ENCODE measurements around the gene CREB5. TPM values are rescaled to one million over a fixed set of nuclear protein-coding genes. Genes with fewer than 3 reads are reported as not detected.
"Not testable (repeated sequence)": the region's sequence is repeated elsewhere in the genome, so short reads cannot be mapped to it uniquely, and the experiment has no call there.

Gene CREB5
- total RNA-seq, 1 donor from 2014 or later, result 52.2 TPM

DNA sequence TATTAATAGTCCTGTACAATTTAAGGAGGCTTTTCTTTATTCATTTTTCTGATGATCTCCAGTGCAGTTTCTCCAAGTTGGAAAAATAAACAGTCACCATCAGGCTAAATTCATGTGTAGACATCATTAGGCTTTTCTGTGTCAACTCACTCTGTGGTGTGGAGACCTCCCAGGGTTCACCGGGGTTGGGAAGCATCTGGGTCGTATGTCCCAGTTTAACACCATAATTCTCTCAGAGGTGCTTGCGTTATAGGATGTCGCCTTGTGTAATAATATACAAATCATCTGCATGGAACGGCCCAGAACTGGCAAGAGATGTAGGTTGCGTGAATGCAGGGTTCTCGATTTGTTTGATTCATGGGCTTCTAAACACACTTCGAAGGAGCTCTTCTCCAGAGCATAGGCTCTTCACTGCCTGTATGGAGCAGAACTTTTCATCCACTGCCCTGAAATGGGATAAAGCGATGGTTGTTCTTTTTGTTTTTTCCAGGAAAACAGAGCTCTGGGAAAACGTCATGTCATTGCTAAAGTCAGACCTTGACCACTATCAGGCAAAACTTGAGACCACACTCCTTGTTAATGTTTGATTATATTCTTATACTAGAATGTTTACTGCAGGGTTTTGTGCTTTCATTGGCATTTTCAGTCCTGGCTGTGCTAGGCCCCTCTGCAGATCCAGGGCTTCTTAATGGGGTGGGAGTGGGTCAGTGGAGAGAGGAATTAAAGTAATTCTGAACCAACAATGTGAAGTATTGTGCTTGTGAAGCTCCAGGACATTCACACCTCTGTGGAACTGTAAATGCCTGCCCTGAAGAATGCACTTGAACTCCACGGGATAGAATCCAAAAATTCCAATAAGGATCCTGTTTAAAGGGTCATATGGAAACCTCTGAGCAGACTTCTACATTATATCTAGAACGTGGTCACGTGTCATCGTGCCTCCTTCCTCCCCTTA, 373.0 kb downstream of the CREB5 start:
- no peaks in the 10 kb centered on the region for H3K27me3 ChIP-seq (ENCODE audit: control insufficient read depth in 3 of 3, insufficient read depth in 3 of 3, low read length in 3 of 3)
- H3K4me1 ChIP-seq (ENCODE audit: control insufficient read depth in 3 of 3, insufficient read depth in 3 of 3, low read length in 3 of 3), result peaks cover 0 to 4% (median 0%) of the 10 kb centered on the region in 3 donors
- no peak overlapping the region for H3K9ac ChIP-seq (ENCODE audit: low read depth in 1 of 3, low read length in 3 of 3)
- H3K27ac ChIP-seq (ENCODE audit: low read depth, low read length), result no peak overlapping the region
- no peak overlapping the region for H3K4me3 ChIP-seq (ENCODE audit: low read length in 3 of 3)
- no peaks in the 10 kb centered on the region for H3K36me3 ChIP-seq (ENCODE audit: control insufficient read depth in 3 of 3, insufficient read depth in 3 of 3, low read length in 3 of 3)
- no peaks in the 10 kb centered on the region for H3K9me3 ChIP-seq (ENCODE audit: control insufficient read depth in 3 of 3, low read length in 3 of 3)

DNA sequence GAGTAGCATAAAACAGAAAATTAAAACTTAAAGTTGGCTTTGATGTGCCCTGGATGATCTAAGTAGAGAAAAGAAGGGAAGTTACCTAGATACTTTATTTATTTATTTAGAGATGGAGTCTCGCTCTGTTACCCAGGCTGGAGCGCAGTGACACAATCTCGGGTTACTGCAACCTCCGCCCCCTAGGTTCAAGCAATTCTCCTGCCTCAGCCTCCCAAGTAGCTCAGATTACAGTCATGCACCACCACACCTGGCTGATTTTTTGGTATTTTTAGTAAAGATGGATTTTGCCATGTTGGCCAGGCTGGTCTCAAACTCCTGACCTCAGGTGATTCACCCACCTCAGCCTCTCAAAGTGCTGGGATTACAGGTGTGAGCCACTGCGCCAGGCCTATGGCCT, 373.8 kb downstream of the CREB5 start:
- not testable (repeated sequence) for H3K36me3 ChIP-seq (ENCODE audit: control insufficient read depth in 3 of 3, insufficient read depth in 3 of 3, low read length in 3 of 3); H3K9me3 ChIP-seq (ENCODE audit: control insufficient read depth in 3 of 3, low read length in 3 of 3); H3K4me3 ChIP-seq (ENCODE audit: low read length in 3 of 3); H3K27ac ChIP-seq (ENCODE audit: low read depth, low read length); H3K4me1 ChIP-seq (ENCODE audit: control insufficient read depth in 3 of 3, insufficient read depth in 3 of 3, low read length in 3 of 3); H3K27me3 ChIP-seq (ENCODE audit: control insufficient read depth in 3 of 3, insufficient read depth in 3 of 3, low read length in 3 of 3); H3K9ac ChIP-seq (ENCODE audit: low read depth in 1 of 3, low read length in 3 of 3)

DNA sequence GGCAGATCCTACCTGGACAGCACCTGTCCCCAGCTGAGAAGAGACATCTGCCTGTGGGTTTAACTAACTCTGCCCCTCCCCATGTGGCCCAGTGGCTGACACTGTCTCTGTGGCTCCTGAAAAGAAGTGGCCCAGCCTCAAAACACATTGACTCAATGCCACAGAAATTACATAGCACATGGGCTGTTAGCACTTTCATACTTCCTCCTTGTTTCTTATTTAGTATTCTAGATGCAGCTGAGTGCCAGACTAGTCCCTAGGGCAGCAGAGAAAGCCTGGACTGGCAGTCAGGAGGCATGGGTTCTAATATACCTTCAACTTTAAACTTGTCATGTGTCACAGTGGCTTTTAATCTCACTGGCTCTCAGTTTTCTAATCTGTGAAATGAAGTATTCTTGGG, 374.8 kb downstream of the CREB5 start:
- Histone ChIP-seq H3K4me1 (ENCODE audit: control insufficient read depth in 3 of 3, insufficient read depth in 3 of 3, low read length in 3 of 3) (peaks cover 0 to 4% (median 0%) of the 10 kb centered on the region in 3 donors), H3K27ac (ENCODE audit: low read depth, low read length) (no peak overlapping the region), H3K9ac (ENCODE audit: low read depth in 1 of 3, low read length in 3 of 3) (no peak overlapping the region), H3K9me3 (ENCODE audit: control insufficient read depth in 3 of 3, low read length in 3 of 3) (no peaks in the 10 kb centered on the region), H3K27me3 (ENCODE audit: control insufficient read depth in 3 of 3, insufficient read depth in 3 of 3, low read length in 3 of 3) (no peaks in the 10 kb centered on the region), H3K36me3 (ENCODE audit: control insufficient read depth in 3 of 3, insufficient read depth in 3 of 3, low read length in 3 of 3) (no peaks in the 10 kb centered on the region), H3K4me3 (ENCODE audit: low read length in 3 of 3) (no peak overlapping the region)

DNA sequence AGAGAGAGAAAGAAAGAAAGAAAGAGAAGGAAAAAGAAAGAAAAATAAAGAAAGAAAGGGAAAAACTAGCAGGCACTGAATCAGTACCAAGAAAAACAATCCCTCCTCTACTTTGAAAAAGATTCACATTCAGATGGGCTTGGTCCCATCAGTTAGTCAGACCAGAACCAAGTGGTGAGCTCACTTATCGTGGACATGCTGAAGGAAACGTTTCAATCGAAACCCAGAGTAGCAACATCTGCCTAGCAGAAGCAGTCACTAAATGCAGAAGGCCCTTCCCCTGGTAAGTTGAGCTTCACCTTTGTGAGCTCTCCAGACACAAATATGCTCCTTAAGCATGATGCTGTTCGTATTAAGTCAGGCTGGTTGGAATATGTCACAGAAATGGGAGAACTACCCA, 378.1 kb downstream of the CREB5 start:
- Histone ChIP-seq H3K4me1 (ENCODE audit: control insufficient read depth in 3 of 3, insufficient read depth in 3 of 3, low read length in 3 of 3) (no peaks in the 10 kb centered on the region), H3K9me3 (ENCODE audit: control insufficient read depth in 3 of 3, low read length in 3 of 3) (no peaks in the 10 kb centered on the region), H3K36me3 (ENCODE audit: control insufficient read depth in 3 of 3, insufficient read depth in 3 of 3, low read length in 3 of 3) (no peaks in the 10 kb centered on the region), H3K9ac (ENCODE audit: low read depth in 1 of 3, low read length in 3 of 3) (no peak overlapping the region), H3K4me3 (ENCODE audit: low read length in 3 of 3) (no peak overlapping the region), H3K27ac (ENCODE audit: low read depth, low read length) (no peak overlapping the region), H3K27me3 (ENCODE audit: control insufficient read depth in 3 of 3, insufficient read depth in 3 of 3, low read length in 3 of 3) (no peaks in the 10 kb centered on the region)

DNA sequence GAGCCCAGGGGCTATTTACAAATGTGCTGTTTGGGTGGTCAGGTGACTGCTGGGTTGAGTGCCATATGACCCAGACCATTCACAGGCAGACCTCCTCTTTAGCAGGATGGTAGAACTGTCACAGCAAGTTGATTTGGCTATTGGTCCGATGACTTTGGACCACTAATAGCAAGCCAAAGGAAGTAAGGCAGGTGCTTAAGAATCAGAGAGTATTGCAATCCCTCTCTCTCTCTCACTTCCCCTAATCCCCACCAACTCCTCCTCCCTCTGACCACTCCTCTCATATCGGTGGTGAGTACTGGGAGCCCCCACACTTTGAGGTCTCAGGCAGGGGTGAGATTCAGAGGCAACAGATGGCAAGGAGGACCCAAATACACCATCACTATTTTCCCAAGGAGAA, 380.5 kb downstream of the CREB5 start:
- H3K9me3 ChIP-seq (ENCODE audit: control insufficient read depth in 3 of 3, low read length in 3 of 3), result no peaks in the 10 kb centered on the region
- no peak overlapping the region for H3K27ac ChIP-seq (ENCODE audit: low read depth, low read length)

DNA sequence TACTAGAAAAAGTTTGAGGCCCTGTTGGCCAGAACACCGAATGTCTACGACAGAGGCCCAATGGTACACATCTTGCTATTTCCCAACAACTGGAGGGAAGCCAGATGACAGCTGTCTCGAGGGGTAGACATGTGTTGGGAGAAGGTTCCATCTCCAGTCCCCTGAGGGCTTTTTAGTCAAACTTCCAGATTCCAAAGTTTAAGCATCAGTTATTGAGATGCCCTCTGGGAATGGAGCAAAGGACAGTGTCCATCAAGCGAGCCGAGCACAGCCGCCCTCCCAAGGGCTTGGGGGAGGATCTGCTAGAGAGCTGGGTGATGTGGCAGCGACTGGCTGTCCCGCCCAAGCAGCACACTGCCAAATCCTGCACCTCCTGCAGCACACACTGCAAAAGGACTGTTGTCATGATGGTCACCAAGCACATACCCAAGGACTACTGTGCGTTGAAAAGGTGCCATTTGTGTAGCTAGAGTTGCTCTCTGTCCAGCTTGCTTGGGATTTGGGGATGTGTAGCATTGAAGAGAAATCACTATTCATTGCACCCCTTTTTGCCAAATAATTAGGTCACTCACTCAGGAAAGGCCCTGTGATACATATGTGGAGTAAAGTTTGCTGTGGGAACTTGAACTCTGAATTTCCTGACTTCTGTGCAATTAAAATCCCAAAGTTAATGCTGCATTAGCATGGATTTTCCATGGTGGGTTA, 381.2 kb downstream of the CREB5 start:
- Histone ChIP-seq H3K4me3 (ENCODE audit: low read length in 3 of 3) (no peak overlapping the region), H3K9me3 (ENCODE audit: control insufficient read depth in 3 of 3, low read length in 3 of 3) (no peaks in the 10 kb centered on the region), H3K4me1 (ENCODE audit: control insufficient read depth in 3 of 3, insufficient read depth in 3 of 3, low read length in 3 of 3) (no peaks in the 10 kb centered on the region), H3K36me3 (ENCODE audit: control insufficient read depth in 3 of 3, insufficient read depth in 3 of 3, low read length in 3 of 3) (no peaks in the 10 kb centered on the region), H3K9ac (ENCODE audit: low read depth in 1 of 3, low read length in 3 of 3) (no peak overlapping the region), H3K27me3 (ENCODE audit: control insufficient read depth in 3 of 3, insufficient read depth in 3 of 3, low read length in 3 of 3) (no peaks in the 10 kb centered on the region), H3K27ac (ENCODE audit: low read depth, low read length) (no peak overlapping the region)

More for the DNA sequence above, 380.5 kb downstream of the CREB5 start:
- H3K9ac ChIP-seq (ENCODE audit: low read depth in 1 of 3, low read length in 3 of 3), result no peak overlapping the region
- H3K4me3 ChIP-seq (ENCODE audit: low read length in 3 of 3), result no peak overlapping the region
- no peaks in the 10 kb centered on the region for H3K27me3 ChIP-seq (ENCODE audit: control insufficient read depth in 3 of 3, insufficient read depth in 3 of 3, low read length in 3 of 3)
- H3K36me3 ChIP-seq (ENCODE audit: control insufficient read depth in 3 of 3, insufficient read depth in 3 of 3, low read length in 3 of 3), result no peaks in the 10 kb centered on the region
- no peaks in the 10 kb centered on the region for H3K4me1 ChIP-seq (ENCODE audit: control insufficient read depth in 3 of 3, insufficient read depth in 3 of 3, low read length in 3 of 3)

DNA sequence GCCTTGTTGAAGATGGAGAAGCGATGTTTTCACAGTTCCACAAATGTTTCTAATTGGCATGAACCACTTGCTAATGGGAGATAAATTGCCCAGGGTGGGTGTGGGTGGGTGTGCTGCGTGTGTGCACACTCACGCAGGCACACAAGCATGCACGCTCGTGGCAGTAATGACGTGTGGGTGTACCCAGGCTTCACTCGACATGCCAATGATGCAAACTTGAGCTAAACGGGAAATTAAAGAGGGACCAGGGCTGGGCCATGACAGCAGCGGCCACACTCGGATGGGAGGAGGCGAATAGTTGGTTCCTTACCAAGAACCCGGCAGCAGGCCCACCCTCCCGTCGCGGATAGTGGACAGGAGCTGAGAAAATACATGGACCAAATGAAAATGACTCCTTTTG, 386.0 kb downstream of the CREB5 start:
- no peaks in the 10 kb centered on the region for H3K27me3 ChIP-seq (ENCODE audit: control insufficient read depth in 3 of 3, insufficient read depth in 3 of 3, low read length in 3 of 3)
- H3K4me1 ChIP-seq (ENCODE audit: control insufficient read depth in 3 of 3, insufficient read depth in 3 of 3, low read length in 3 of 3), result no peaks in the 10 kb centered on the region
- no peak overlapping the region for H3K27ac ChIP-seq (ENCODE audit: low read depth, low read length)
- no peak overlapping the region for H3K4me3 ChIP-seq (ENCODE audit: low read length in 3 of 3)
- no peaks in the 10 kb centered on the region for H3K9me3 ChIP-seq (ENCODE audit: control insufficient read depth in 3 of 3, low read length in 3 of 3)
- no peaks in the 10 kb centered on the region for H3K36me3 ChIP-seq (ENCODE audit: control insufficient read depth in 3 of 3, insufficient read depth in 3 of 3, low read length in 3 of 3)
- H3K9ac ChIP-seq (ENCODE audit: low read depth in 1 of 3, low read length in 3 of 3), result no peak overlapping the region

DNA sequence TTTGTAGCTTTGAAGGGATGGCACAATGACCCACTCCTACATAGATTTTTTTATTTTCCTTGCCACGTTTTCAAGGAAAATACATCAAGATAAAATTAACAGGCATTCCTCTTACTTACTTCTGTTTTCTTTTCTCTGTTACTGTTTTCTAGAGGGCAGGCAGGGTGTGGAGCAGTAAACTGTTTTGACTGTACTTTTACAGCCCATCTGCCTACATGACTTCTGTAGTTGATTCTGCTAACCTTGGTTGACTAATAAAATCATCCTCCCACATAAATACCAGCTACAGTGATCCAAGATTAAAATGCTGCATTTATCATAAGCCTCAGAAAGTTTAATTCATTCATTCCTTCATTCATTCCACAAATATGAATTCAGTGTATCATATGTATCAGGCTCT, 387.3 kb downstream of the CREB5 start:
- H3K9ac ChIP-seq (ENCODE audit: low read depth in 1 of 3, low read length in 3 of 3), result no peak overlapping the region
- no peak overlapping the region for H3K27ac ChIP-seq (ENCODE audit: low read depth, low read length)
- no peak overlapping the region for H3K4me3 ChIP-seq (ENCODE audit: low read length in 3 of 3)
- H3K36me3 ChIP-seq (ENCODE audit: control insufficient read depth in 3 of 3, insufficient read depth in 3 of 3, low read length in 3 of 3), result peaks cover 2 to 5% (median 5%) of the 10 kb centered on the region in 3 donors
- H3K9me3 ChIP-seq (ENCODE audit: control insufficient read depth in 3 of 3, low read length in 3 of 3), result no peaks in the 10 kb centered on the region
- no peaks in the 10 kb centered on the region for H3K4me1 ChIP-seq (ENCODE audit: control insufficient read depth in 3 of 3, insufficient read depth in 3 of 3, low read length in 3 of 3)
- H3K27me3 ChIP-seq (ENCODE audit: control insufficient read depth in 3 of 3, insufficient read depth in 3 of 3, low read length in 3 of 3), result no peaks in the 10 kb centered on the region

DNA sequence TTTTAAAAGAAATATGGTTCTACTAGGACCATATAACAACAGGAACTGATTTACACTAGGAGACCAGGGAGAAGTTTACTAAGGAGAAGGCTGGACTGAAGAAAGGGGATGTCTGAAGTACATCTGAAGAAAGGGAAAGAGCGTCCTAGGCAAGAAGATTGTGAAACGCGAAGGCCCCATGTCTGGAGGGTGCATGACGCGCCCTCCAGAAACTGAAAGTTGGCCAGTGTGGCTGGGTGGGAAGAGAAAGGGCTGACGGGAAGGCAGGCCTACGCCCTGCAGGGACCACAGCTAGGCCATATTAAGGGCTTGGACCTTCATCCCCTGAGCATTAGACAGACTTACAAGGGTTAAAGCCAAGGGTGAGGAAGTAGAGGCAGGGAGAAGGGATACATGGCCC, 387.8 kb downstream of the CREB5 start:
- no peak overlapping the region for H3K9ac ChIP-seq (ENCODE audit: low read depth in 1 of 3, low read length in 3 of 3)
- H3K4me3 ChIP-seq (ENCODE audit: low read length in 3 of 3), result no peak overlapping the region
- no peaks in the 10 kb centered on the region for H3K9me3 ChIP-seq (ENCODE audit: control insufficient read depth in 3 of 3, low read length in 3 of 3)
- peaks cover 2 to 5% (median 5%) of the 10 kb centered on the region in 3 donors for H3K36me3 ChIP-seq (ENCODE audit: control insufficient read depth in 3 of 3, insufficient read depth in 3 of 3, low read length in 3 of 3)
- H3K27ac ChIP-seq (ENCODE audit: low read depth, low read length), result no peak overlapping the region
- H3K4me1 ChIP-seq (ENCODE audit: control insufficient read depth in 3 of 3, insufficient read depth in 3 of 3, low read length in 3 of 3), result no peaks in the 10 kb centered on the region
- H3K27me3 ChIP-seq (ENCODE audit: control insufficient read depth in 3 of 3, insufficient read depth in 3 of 3, low read length in 3 of 3), result no peaks in the 10 kb centered on the region

DNA sequence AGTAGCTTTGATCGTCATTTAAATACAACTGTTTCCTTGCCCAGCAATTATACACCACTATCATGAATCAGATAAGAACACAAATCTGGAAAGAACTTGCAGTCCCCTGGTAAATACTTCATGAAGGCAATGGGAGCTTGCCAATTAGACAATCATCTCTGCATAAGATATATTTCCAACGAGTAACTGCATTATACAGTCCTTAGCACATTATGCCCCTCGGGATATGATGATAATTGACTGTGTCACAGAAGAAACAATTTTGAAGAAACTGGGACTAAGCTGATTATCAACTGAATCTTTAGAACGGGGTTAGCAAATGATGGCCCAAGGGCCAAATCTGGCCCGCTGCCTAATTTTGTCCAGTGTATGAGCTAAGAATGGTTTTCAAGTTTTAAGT, 390.1 kb downstream of the CREB5 start:
- Histone ChIP-seq H3K9me3 (ENCODE audit: control insufficient read depth in 3 of 3, low read length in 3 of 3) (no peaks in the 10 kb centered on the region), H3K9ac (ENCODE audit: low read depth in 1 of 3, low read length in 3 of 3) (no peak overlapping the region), H3K4me3 (ENCODE audit: low read length in 3 of 3) (no peak overlapping the region), H3K4me1 (ENCODE audit: control insufficient read depth in 3 of 3, insufficient read depth in 3 of 3, low read length in 3 of 3) (no peaks in the 10 kb centered on the region), H3K36me3 (ENCODE audit: control insufficient read depth in 3 of 3, insufficient read depth in 3 of 3, low read length in 3 of 3) (peaks cover 2 to 5% (median 5%) of the 10 kb centered on the region in 3 donors), H3K27ac (ENCODE audit: low read depth, low read length) (no peak overlapping the region), H3K27me3 (ENCODE audit: control insufficient read depth in 3 of 3, insufficient read depth in 3 of 3, low read length in 3 of 3) (no peaks in the 10 kb centered on the region)
